ENCODE measurements around the gene DLL1. TPM values are rescaled to one million over a fixed set of nuclear protein-coding genes. Genes with fewer than 3 reads are reported as not detected.

DLL1 gene
- total and polyA plus RNA-seq, 9 of the 15 experiments (the other 6 are each of a cell fraction or from before 2014, with no cell fraction given): not detected

- no peak for TF ChIP-seq ZNF764 (CRISPR knock-in tag; IDR thresholded peaks at IDR 0.05; ENCODE audit: low read depth)
Observed at GRCh38 chr6:170243386-170243785, 47.5 kb downstream of the DLL1 start (continued).

- ChIA-PET POLR2A (no interaction called here), CTCF (ENCODE audit: low intra/inter-chr PET ratio) (no interaction called here)
- ATAC-seq: no peak
- TF ChIP-seq DNMT1 (IDR thresholded peaks at IDR 0.05) (no peak), POLR2H (tag; IDR thresholded peaks at IDR 0.05; ENCODE audit: low read depth) (no peak), POLR2A (conservative IDR thresholded peaks at IDR 0.05) (no peak), ZFX (CRISPR knock-in tag; IDR thresholded peaks at IDR 0.05) (no peak), WHSC1 (IDR thresholded peaks at IDR 0.05; ENCODE audit: low read length) (no peak), ZNF12 (CRISPR knock-in tag; IDR thresholded peaks at IDR 0.05) (no peak), RNF2 (IDR thresholded peaks at IDR 0.05) (no peak)
- TF ChIP-seq, protein P1, sequence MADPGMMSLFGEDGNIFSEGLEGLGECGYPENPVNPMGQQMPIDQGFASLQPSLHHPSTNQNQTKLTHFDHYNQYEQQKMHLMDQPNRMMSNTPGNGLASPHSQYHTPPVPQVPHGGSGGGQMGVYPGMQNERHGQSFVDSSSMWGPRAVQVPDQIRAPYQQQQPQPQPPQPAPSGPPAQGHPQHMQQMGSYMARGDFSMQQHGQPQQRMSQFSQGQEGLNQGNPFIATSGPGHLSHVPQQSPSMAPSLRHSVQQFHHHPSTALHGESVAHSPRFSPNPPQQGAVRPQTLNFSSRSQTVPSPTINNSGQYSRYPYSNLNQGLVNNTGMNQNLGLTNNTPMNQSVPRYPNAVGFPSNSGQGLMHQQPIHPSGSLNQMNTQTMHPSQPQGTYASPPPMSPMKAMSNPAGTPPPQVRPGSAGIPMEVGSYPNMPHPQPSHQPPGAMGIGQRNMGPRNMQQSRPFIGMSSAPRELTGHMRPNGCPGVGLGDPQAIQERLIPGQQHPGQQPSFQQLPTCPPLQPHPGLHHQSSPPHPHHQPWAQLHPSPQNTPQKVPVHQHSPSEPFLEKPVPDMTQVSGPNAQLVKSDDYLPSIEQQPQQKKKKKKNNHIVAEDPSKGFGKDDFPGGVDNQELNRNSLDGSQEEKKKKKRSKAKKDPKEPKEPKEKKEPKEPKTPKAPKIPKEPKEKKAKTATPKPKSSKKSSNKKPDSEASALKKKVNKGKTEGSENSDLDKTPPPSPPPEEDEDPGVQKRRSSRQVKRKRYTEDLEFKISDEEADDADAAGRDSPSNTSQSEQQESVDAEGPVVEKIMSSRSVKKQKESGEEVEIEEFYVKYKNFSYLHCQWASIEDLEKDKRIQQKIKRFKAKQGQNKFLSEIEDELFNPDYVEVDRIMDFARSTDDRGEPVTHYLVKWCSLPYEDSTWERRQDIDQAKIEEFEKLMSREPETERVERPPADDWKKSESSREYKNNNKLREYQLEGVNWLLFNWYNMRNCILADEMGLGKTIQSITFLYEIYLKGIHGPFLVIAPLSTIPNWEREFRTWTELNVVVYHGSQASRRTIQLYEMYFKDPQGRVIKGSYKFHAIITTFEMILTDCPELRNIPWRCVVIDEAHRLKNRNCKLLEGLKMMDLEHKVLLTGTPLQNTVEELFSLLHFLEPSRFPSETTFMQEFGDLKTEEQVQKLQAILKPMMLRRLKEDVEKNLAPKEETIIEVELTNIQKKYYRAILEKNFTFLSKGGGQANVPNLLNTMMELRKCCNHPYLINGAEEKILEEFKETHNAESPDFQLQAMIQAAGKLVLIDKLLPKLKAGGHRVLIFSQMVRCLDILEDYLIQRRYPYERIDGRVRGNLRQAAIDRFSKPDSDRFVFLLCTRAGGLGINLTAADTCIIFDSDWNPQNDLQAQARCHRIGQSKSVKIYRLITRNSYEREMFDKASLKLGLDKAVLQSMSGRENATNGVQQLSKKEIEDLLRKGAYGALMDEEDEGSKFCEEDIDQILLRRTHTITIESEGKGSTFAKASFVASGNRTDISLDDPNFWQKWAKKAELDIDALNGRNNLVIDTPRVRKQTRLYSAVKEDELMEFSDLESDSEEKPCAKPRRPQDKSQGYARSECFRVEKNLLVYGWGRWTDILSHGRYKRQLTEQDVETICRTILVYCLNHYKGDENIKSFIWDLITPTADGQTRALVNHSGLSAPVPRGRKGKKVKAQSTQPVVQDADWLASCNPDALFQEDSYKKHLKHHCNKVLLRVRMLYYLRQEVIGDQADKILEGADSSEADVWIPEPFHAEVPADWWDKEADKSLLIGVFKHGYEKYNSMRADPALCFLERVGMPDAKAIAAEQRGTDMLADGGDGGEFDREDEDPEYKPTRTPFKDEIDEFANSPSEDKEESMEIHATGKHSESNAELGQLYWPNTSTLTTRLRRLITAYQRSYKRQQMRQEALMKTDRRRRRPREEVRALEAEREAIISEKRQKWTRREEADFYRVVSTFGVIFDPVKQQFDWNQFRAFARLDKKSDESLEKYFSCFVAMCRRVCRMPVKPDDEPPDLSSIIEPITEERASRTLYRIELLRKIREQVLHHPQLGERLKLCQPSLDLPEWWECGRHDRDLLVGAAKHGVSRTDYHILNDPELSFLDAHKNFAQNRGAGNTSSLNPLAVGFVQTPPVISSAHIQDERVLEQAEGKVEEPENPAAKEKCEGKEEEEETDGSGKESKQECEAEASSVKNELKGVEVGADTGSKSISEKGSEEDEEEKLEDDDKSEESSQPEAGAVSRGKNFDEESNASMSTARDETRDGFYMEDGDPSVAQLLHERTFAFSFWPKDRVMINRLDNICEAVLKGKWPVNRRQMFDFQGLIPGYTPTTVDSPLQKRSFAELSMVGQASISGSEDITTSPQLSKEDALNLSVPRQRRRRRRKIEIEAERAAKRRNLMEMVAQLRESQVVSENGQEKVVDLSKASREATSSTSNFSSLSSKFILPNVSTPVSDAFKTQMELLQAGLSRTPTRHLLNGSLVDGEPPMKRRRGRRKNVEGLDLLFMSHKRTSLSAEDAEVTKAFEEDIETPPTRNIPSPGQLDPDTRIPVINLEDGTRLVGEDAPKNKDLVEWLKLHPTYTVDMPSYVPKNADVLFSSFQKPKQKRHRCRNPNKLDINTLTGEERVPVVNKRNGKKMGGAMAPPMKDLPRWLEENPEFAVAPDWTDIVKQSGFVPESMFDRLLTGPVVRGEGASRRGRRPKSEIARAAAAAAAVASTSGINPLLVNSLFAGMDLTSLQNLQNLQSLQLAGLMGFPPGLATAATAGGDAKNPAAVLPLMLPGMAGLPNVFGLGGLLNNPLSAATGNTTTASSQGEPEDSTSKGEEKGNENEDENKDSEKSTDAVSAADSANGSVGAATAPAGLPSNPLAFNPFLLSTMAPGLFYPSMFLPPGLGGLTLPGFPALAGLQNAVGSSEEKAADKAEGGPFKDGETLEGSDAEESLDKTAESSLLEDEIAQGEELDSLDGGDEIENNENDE (IDR thresholded peaks at IDR 0.05; ENCODE audit: low read depth, low read length): no peak
- no peak overlapping the region; a peak in 1 of 4 replicates for H3K9ac ChIP-seq (ENCODE audit: insufficient read depth in 1 of 2, low read depth in 2 of 2, low read length in 2 of 2)
- peaks cover 55 to 68% of the 10 kb centered on the region in 2 experiments for H3K27me3 ChIP-seq (ENCODE audit: control insufficient read depth in 2 of 2, insufficient read depth in 2 of 2, low read length in 2 of 2)
- H3K4me3 ChIP-seq: no peak overlapping the region
- DNase-seq (ENCODE audit: extremely low read depth in 1 of 4, low spot score in 3 of 4): no peak
- no peak for FAIRE-seq
- no peak overlapping the region for H3K27ac ChIP-seq (ENCODE audit: extremely low read depth, low read depth, low read length)
- H3K36me3 ChIP-seq (ENCODE audit: control insufficient read depth, insufficient read depth, low read length): no peaks in the 10 kb centered on the region
- no peak overlapping the region for H2AFZ ChIP-seq (ENCODE audit: low read depth, low read length)
- no peaks in the 10 kb centered on the region for H3K9me1 ChIP-seq (ENCODE audit: control insufficient read depth, insufficient read depth, low read length)
- no peaks in the 10 kb centered on the region for H3K9me3 ChIP-seq (replicated peaks; ENCODE audit: control insufficient read depth, insufficient read depth, low read depth, low read length)
- intact Hi-C loops (cut with micrococcal nuclease): no loop called here
- 0 out of 2 replicates have a peak, but pooled peaks cover under 1% of the 10 kb centered on the region for H4K20me1 ChIP-seq (replicated peaks; ENCODE audit: control insufficient read depth, insufficient read depth, low read length)
- WGBS (ENCODE audit: insufficient coverage, low coverage, missing lambda C conversion rate): 4% methylated on average over 20 of the region's 20 CpGs
- peaks cover 0 to 3% of the 10 kb centered on the region in 2 experiments; a peak in 1 of 5 replicates for H3K4me1 ChIP-seq (replicated peaks in 1 of 2; ENCODE audit: control insufficient read depth in 2 of 2, insufficient read depth in 2 of 2, low read length in 2 of 2)
- BruUV-seq (replicated peaks): no TSS peak
- in situ Hi-C loops (cut with MboI): no loop called here
- H3K79me2 ChIP-seq (ENCODE audit: control insufficient read depth, insufficient read depth, low read length): no peaks in the 10 kb centered on the region
- H3K4me2 ChIP-seq (ENCODE audit: insufficient read depth, low read length): no peak overlapping the region
Observed at GRCh38 chr6:170238741-170239565, 51.9 kb downstream of the DLL1 start.
